Measurements from ENCODE around the gene EDIL3. TPM values are rescaled to one million over a fixed set of nuclear protein-coding genes. Genes with fewer than 3 reads are reported as not detected.
A peak's percentile ranks its signal among the peaks of the same experiment; 100 is the strongest.

EDIL3 gene
- total RNA-seq, 2 experiments from 2014 or later, result not detected

DNA sequence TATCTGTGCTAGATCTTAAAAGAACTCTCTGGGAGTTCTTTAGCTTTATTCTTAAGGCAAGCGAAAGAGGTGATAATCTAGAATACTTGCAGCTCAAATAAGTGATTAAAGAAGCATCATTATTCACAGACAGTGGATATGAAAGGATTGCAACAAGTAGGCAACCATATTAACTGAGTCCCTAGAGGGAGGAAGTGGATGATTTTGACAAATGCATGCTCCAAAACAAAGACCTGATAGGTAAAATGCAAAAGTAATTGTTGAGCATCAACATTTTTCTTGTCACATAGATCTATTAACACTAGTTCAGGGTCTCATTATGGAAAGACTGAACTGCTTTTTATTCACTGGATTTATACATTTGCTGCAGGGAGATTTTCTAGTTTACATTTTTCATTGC, 109.1 kb downstream of the EDIL3 start:
- CTCF ChIA-PET (ENCODE audit: unreplicated experiment), result no interaction called here
- H3K36me3 ChIP-seq (ENCODE audit: insufficient read depth, low read length), result no peaks in the 10 kb centered on the region
- TF ChIP-seq EZH2phosphoT487 (IDR thresholded peaks at IDR 0.05; ENCODE audit: borderline replicate concordance, low read depth, low read length), result no peak
- TF ChIP-seq, protein P1, sequence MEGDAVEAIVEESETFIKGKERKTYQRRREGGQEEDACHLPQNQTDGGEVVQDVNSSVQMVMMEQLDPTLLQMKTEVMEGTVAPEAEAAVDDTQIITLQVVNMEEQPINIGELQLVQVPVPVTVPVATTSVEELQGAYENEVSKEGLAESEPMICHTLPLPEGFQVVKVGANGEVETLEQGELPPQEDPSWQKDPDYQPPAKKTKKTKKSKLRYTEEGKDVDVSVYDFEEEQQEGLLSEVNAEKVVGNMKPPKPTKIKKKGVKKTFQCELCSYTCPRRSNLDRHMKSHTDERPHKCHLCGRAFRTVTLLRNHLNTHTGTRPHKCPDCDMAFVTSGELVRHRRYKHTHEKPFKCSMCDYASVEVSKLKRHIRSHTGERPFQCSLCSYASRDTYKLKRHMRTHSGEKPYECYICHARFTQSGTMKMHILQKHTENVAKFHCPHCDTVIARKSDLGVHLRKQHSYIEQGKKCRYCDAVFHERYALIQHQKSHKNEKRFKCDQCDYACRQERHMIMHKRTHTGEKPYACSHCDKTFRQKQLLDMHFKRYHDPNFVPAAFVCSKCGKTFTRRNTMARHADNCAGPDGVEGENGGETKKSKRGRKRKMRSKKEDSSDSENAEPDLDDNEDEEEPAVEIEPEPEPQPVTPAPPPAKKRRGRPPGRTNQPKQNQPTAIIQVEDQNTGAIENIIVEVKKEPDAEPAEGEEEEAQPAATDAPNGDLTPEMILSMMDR (conservative IDR thresholded peaks at IDR 0.05; ENCODE audit: low read length), result no peak
- no peak overlapping the region for H3K27ac ChIP-seq (ENCODE audit: low read depth, low read length, poor library complexity, severe bottlenecking)
- H3K4me1 ChIP-seq (ENCODE audit: insufficient read depth, low read length, poor library complexity, severe bottlenecking), result no peaks in the 10 kb centered on the region
- H3K9me2 ChIP-seq (ENCODE audit: insufficient read depth, low read length), result no peaks in the 10 kb centered on the region
- H4K20me1 ChIP-seq (ENCODE audit: insufficient read depth, low read length), result no peaks in the 10 kb centered on the region
- H3K79me2 ChIP-seq (ENCODE audit: insufficient read depth, low read depth, low read length), result no peaks in the 10 kb centered on the region
- intact Hi-C loops (cut with micrococcal nuclease; ENCODE audit: unreplicated experiment), result no loop called here
- H2AFZ ChIP-seq (ENCODE audit: low read length), result no peak overlapping the region
- no peaks in the 10 kb centered on the region for H3K9me3 ChIP-seq (ENCODE audit: low read length)
- H3K4me2 ChIP-seq (ENCODE audit: low read length), result no peak overlapping the region
- no peak overlapping the region for H3K4me3 ChIP-seq (ENCODE audit: low read depth, low read length, poor library complexity, severe bottlenecking)
- no TSS peak for BruUV-seq (replicated peaks)
- DNase-seq (ENCODE audit: low spot score), result no peak
- POLR2A ChIA-PET, result no interaction called here

DNA sequence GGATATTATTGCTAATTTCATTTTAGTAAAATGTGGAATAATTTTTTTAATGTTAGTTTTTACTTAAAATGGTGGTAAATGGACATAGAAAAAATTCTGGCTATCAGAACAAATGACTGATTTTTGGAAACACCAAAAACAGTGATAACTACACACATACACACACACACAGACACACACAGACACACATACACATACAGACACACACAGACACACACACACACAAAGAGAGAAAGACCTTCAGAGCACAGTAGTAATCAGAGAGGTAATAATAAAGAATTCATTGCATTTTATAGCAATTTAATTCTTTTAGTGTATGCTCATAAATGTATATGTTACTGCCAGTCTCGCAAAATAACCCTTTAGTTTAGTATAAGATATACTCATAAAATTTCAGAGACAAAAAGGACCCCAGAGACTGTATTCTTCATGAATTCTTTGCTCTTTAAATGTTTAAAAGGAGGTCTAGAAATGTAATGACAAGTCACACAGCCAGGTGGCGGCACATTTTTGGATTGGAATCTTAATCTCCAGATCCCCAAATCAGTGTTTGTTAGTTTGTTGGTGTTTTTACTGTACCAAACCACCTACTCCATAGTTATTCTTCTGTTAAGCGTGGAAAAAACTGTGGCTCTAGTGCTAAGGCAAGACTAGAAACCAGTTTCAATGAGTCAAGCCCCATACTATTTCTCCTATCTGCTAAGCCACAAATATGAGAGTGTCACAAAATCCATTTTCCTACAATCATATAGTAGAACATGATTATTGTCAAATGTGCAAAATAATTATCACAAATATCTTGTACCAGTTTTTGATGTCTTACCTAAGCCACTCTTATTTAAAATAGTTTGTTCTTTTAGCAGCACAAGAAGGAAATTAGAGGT, 109.9 kb downstream of the EDIL3 start:
- DNase-seq (ENCODE audit: low spot score), result peak; percentile 17
- ChIA-PET POLR2A (no interaction called here), CTCF (ENCODE audit: unreplicated experiment) (no interaction called here)
- Histone ChIP-seq H3K4me3 (ENCODE audit: low read depth, low read length, poor library complexity, severe bottlenecking) (no peak overlapping the region), H3K9me2 (ENCODE audit: insufficient read depth, low read length) (no peaks in the 10 kb centered on the region), H3K4me2 (ENCODE audit: low read length) (no peak overlapping the region), H3K79me2 (ENCODE audit: insufficient read depth, low read depth, low read length) (no peaks in the 10 kb centered on the region), H3K9me3 (ENCODE audit: low read length) (no peaks in the 10 kb centered on the region), H3K36me3 (ENCODE audit: insufficient read depth, low read length) (no peaks in the 10 kb centered on the region), H3K4me1 (ENCODE audit: insufficient read depth, low read length, poor library complexity, severe bottlenecking) (no peaks in the 10 kb centered on the region), H3K27ac (ENCODE audit: low read depth, low read length, poor library complexity, severe bottlenecking) (no peak overlapping the region), H4K20me1 (ENCODE audit: insufficient read depth, low read length) (no peaks in the 10 kb centered on the region), H2AFZ (ENCODE audit: low read length) (no peak overlapping the region)
- intact Hi-C loops (cut with micrococcal nuclease; ENCODE audit: unreplicated experiment), result no loop called here
- BruUV-seq (replicated peaks), result no TSS peak
- TF ChIP-seq EZH2phosphoT487 (IDR thresholded peaks at IDR 0.05; ENCODE audit: borderline replicate concordance, low read depth, low read length), result no peak
- TF ChIP-seq, protein P1 (conservative IDR thresholded peaks at IDR 0.05; ENCODE audit: low read length), result peak; percentile 76

GRCh38 chr5:84273517-84273883, 111.2 kb downstream of the EDIL3 start:
- H2AFZ ChIP-seq (ENCODE audit: low read length), result no peak overlapping the region
- no peaks in the 10 kb centered on the region for H4K20me1 ChIP-seq (ENCODE audit: insufficient read depth, low read length)
- H3K9me3 ChIP-seq (ENCODE audit: low read length), result no peaks in the 10 kb centered on the region
- H3K27ac ChIP-seq (ENCODE audit: low read depth, low read length, poor library complexity, severe bottlenecking), result no peak overlapping the region
- no peak overlapping the region for H3K4me3 ChIP-seq (ENCODE audit: low read depth, low read length, poor library complexity, severe bottlenecking)
- no peak for DNase-seq (ENCODE audit: low spot score)
- CTCF ChIA-PET (ENCODE audit: unreplicated experiment), result no interaction called here
- TF ChIP-seq, protein P1 (conservative IDR thresholded peaks at IDR 0.05; ENCODE audit: low read length), result no peak
- no peak for TF ChIP-seq EZH2phosphoT487 (IDR thresholded peaks at IDR 0.05; ENCODE audit: borderline replicate concordance, low read depth, low read length)
- no peaks in the 10 kb centered on the region for H3K36me3 ChIP-seq (ENCODE audit: insufficient read depth, low read length)
- BruUV-seq (replicated peaks), result no TSS peak
- intact Hi-C loops (cut with micrococcal nuclease; ENCODE audit: unreplicated experiment), result no loop called here
- H3K9me2 ChIP-seq (ENCODE audit: insufficient read depth, low read length), result no peaks in the 10 kb centered on the region
- no peaks in the 10 kb centered on the region for H3K79me2 ChIP-seq (ENCODE audit: insufficient read depth, low read depth, low read length)
- H3K4me1 ChIP-seq (ENCODE audit: insufficient read depth, low read length, poor library complexity, severe bottlenecking), result no peaks in the 10 kb centered on the region
- H3K4me2 ChIP-seq (ENCODE audit: low read length), result no peak overlapping the region
- POLR2A ChIA-PET, result no interaction called here
